ENCODE data around the gene FOXF1.

Gene FOXF1

GRCh38 chr16:86558355-86559193 lies 48.2 kb downstream of the FOXF1 start:
- H3K27me3 ChIP-seq (ENCODE audit: insufficient read depth, low read length, poor library complexity), result no peaks in the 10 kb centered on the region
- no peaks in the 10 kb centered on the region for H4K20me1 ChIP-seq (ENCODE audit: insufficient read depth, low read length)
- H2AFZ ChIP-seq (ENCODE audit: low read depth, low read length), result 0 out of 2 replicates have a peak overlapping the region, but pooled peaks have one; percentile 31
- TF ChIP-seq CTCF (IDR thresholded peaks at IDR 0.05; ENCODE audit: borderline replicate concordance, extremely low read depth, low read length, poor library complexity, severe bottlenecking), result no peak
- no peak for TF ChIP-seq EZH2 (IDR thresholded peaks at IDR 0.05; ENCODE audit: borderline replicate concordance, low read depth, low read length, severe bottlenecking)
- peaks cover 24% of the 10 kb centered on the region for H3K4me1 ChIP-seq (ENCODE audit: insufficient read depth, low read length)
- H3K9me3 ChIP-seq (ENCODE audit: insufficient read depth, low read length, severe bottlenecking), result no peaks in the 10 kb centered on the region
- H3K4me2 ChIP-seq (ENCODE audit: insufficient read depth, low read length), result no peak overlapping the region
- no peaks in the 10 kb centered on the region; the same call in 1 of the 2 replicates for H3K36me3 ChIP-seq (ENCODE audit: insufficient read depth, low read length)
- H3K9ac ChIP-seq (ENCODE audit: low read depth, low read length), result no peak overlapping the region
- DNase-seq (no peak), ATAC-seq (ENCODE audit: insufficient read depth, low read depth) (no peak)
- H3K79me2 ChIP-seq (ENCODE audit: insufficient read depth, low read length), result peaks cover 11% of the 10 kb centered on the region
- H3K4me3 ChIP-seq (ENCODE audit: low read depth in 1 of 2, low read length in 2 of 2), result no peak overlapping the region
- no peak overlapping the region for H3K27ac ChIP-seq (ENCODE audit: low read length)

GRCh38 chr16:86559802-86560305 lies 49.5 kb downstream of the FOXF1 start:
- Histone ChIP-seq H3K27ac (ENCODE audit: low read length) (no peak overlapping the region), H3K27me3 (ENCODE audit: insufficient read depth, low read length, poor library complexity) (peaks cover 8% of the 10 kb centered on the region)
- no peak for ATAC-seq (ENCODE audit: insufficient read depth, low read depth)

GRCh38 chr16:86562356-86562755 lies 52.0 kb downstream of the FOXF1 start:
- no peak overlapping the region for H3K4me3 ChIP-seq (ENCODE audit: low read depth in 1 of 2, low read length in 2 of 2)
- no peak overlapping the region for H2AFZ ChIP-seq (ENCODE audit: low read depth, low read length)
- DNase-seq (no peak), ATAC-seq (ENCODE audit: insufficient read depth, low read depth) (no peak)
- peaks cover 11% of the 10 kb centered on the region for H3K4me1 ChIP-seq (ENCODE audit: insufficient read depth, low read length)
- H3K4me2 ChIP-seq (ENCODE audit: insufficient read depth, low read length), result no peak overlapping the region
- H3K79me2 ChIP-seq (ENCODE audit: insufficient read depth, low read length), result no peaks in the 10 kb centered on the region
- no peaks in the 10 kb centered on the region for H4K20me1 ChIP-seq (ENCODE audit: insufficient read depth, low read length)
- H3K27ac ChIP-seq (ENCODE audit: low read length), result no peak overlapping the region
- H3K27me3 ChIP-seq (ENCODE audit: insufficient read depth, low read length, poor library complexity), result peaks cover 14% of the 10 kb centered on the region
- no peak overlapping the region for H3K9ac ChIP-seq (ENCODE audit: low read depth, low read length)
- no peaks in the 10 kb centered on the region for H3K36me3 ChIP-seq (ENCODE audit: insufficient read depth, low read length)
- no peak for TF ChIP-seq EZH2 (IDR thresholded peaks at IDR 0.05; ENCODE audit: borderline replicate concordance, low read depth, low read length, severe bottlenecking)
- no peak for TF ChIP-seq CTCF (IDR thresholded peaks at IDR 0.05; ENCODE audit: borderline replicate concordance, extremely low read depth, low read length, poor library complexity, severe bottlenecking)
- H3K9me3 ChIP-seq (ENCODE audit: insufficient read depth, low read length, severe bottlenecking), result no peaks in the 10 kb centered on the region

More at GRCh38 chr16:86559802-86560305, 49.5 kb downstream of the FOXF1 start:
- peaks cover under 1% of the 10 kb centered on the region; the same call in 1 of the 2 replicates for H3K79me2 ChIP-seq (ENCODE audit: insufficient read depth, low read length)
- H3K4me3 ChIP-seq (ENCODE audit: low read depth in 1 of 2, low read length in 2 of 2), result no peak overlapping the region
- no peak overlapping the region for H2AFZ ChIP-seq (ENCODE audit: low read depth, low read length)
- H3K9me3 ChIP-seq (ENCODE audit: insufficient read depth, low read length, severe bottlenecking), result no peaks in the 10 kb centered on the region
- H3K4me1 ChIP-seq (ENCODE audit: insufficient read depth, low read length), result peaks cover 21% of the 10 kb centered on the region
- no peak overlapping the region for H3K9ac ChIP-seq (ENCODE audit: low read depth, low read length)
- H3K4me2 ChIP-seq (ENCODE audit: insufficient read depth, low read length), result no peak overlapping the region
- no peak for DNase-seq
- H4K20me1 ChIP-seq (ENCODE audit: insufficient read depth, low read length), result no peaks in the 10 kb centered on the region
- no peaks in the 10 kb centered on the region for H3K36me3 ChIP-seq (ENCODE audit: insufficient read depth, low read length)
- TF ChIP-seq CTCF (IDR thresholded peaks at IDR 0.05; ENCODE audit: borderline replicate concordance, extremely low read depth, low read length, poor library complexity, severe bottlenecking), result no peak
- TF ChIP-seq EZH2 (IDR thresholded peaks at IDR 0.05; ENCODE audit: borderline replicate concordance, low read depth, low read length, severe bottlenecking), result no peak
